CD4-positive, alpha-beta T cell treated with Interleukin-17A for 1 hour (primary cell): ENCODE measurements around the gene EPHA4.

Experiments used
- DNase-seq: peaks from one replicate; pipeline ENCODE4 v3.0.0-alpha.2; 2020

EPHA4 gene

DNA sequence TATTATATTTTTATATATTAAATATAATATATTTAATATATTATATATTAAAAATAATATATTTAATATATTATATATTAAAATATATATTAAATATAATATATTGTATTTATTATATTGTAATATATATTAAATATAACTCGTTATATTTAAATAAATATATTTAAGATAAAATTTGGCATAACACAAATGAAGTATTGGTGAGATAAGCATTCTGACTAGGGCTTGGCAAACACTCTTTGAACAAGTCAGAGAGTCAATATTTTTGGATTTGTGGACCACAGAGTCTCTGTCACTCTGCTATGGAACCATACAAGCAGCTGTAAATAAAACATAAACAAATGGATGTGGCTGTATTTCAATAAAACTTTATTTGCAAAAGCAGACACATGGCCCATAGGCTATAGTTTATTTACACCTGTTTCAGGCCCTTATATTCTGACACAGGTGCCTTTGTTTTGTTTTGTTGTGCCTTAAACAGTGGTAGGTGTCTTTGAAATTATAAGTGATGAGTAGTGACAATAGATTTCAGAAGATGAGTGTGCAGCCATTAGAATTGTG is 190.1 kb downstream of the EPHA4 start:
- no peak for DNase-seq

DNA sequence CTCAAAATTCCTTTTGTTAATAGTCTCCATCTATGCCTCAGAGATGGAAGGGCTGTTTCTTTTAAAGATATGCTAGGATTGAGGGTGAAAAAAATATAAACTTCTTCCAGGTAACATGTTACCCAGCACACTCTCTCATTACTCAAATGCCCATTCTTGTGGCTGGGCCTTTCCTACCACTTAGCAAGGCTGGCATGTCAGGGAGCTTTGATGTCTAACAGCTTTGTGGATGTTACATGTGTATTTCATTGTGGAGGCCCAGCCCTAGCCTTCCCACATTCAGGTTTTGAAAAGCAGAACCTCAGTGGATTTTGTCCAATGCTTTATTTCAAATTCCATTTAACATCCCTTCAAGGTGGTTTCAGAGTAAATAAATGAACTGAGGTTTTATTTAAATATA is 191.4 kb downstream of the EPHA4 start:
- DNase-seq: no peak

DNA sequence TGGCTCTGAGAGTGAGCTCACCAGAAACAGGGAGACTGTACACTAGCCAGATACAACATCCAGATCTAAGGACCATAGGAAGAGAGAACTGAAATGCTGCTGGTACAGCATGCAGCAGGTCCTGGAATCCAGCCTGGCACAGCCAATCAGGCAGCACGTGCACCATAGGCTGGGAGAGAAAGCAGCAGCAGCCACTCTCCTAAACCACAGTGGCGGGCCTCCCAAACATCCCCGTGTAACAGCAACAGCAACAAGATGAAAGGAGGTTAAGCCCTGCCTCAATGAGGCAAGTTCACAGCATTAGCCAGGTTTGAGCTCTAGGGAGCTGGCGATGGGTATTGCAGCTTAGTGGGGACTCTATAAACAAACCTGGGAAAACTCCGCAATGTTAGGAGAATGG is 192.0 kb downstream of the EPHA4 start:
- DNase-seq: no peak

GRCh38 chr2:221377597-221377996 is 194.5 kb downstream of the EPHA4 start:
- DNase-seq: no peak

- no peak for DNase-seq
Observed at GRCh38 chr2:221377066-221377465, 195.0 kb downstream of the EPHA4 start.

DNA sequence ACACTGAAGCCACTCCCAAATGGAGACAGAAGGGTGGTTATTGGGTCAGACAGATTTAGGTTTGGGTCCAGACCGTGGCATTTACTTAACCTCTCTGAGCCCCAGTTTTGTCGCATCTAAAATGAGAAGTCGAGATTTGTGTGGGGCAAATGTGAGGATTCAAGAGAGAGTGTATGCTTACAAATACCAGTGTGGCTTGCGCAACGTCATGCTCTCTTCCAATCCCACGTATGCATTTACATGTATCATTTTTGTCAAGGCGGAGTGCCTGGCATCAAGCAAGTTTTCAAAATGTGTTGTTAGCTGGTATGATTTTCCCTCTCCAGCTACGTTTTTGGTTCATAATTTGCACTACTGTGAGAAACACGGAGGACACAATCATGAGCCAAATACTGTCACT is 197.9 kb downstream of the EPHA4 start:
- no peak for DNase-seq

DNA sequence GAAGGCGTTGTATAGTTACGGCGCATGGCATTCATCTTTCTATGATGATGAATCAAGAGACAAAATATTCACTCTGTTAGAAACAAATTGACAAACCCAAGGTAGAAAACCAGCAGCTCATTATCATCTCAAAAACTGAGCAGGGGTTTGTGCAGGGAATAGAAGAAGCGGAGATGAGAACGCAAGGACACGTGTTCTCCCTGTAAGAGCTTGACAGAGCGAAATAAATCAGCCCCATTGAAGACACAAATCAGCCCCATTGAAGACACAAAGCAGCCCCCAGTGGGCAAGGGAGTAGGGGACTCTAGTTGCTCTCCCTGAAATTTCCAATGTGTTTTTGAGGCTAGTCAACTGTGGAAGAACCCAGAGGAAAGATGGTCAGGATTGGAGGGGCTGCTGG is 199.2 kb downstream of the EPHA4 start:
- no peak for DNase-seq

- no peak for DNase-seq
Observed at GRCh38 chr2:221372159-221372884, 199.8 kb downstream of the EPHA4 start.

DNA sequence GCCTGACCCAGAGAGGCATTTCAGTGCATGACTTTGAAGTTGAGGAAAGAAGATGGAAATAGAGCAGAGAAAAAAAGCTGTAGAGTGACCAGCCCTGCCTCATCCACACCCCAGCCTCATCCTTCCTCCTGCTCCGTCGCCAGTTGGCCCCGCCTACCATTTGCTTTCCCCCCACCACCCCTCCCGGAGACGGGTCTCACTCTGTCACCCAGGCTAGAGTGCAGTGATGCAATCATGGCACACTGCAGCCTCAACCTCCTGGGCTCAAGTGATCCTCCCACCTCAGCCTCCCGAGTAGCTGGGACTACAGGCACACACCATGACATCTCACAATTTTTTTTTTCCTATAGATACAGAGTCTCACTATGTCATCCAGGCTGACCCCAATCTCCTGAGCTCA is 200.8 kb downstream of the EPHA4 start:
- DNase-seq: no peak

GRCh38 chr2:221370857-221371211 is 201.3 kb downstream of the EPHA4 start:
- no peak for DNase-seq

DNA sequence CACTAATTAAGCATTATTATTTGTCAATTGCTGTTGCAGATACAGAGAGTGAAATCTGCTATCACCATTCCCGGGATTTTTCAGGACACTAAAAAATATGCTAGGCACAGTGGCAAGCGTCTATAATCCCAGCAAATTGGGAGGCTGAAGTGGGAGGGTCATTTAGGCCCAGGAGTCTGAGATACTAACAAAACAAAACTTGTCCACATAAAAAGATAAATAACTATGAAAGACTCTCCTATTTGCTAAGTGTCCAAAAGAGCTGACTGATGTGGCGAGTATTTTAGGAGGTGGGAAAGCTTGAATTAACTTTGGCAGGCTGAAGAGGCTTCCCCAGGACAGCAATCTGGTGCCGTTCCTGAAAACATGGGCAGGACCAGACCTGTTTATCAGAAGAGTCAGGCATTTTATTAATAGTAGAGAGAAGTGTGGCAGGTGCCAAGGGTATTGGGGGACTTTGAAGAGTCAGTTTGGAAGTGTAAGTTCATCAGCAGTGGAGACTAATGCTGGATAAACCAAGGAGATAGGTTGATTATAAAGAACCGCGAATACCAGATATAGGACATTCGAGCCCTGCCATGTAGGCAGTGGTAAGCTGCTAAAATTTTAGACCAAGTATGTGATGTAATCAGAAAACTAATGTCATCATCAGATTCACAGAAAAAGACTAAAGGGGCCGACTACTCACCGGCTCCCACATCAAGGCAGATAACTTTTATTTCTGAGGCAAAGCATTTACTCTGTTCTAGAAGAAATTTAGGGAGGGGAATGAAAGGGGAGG is 201.8 kb downstream of the EPHA4 start:
- no peak for DNase-seq
